Activated CD4-positive, alpha-beta T cell treated with anti-CD3 and anti-CD28 coated beads, Interleukin-2, amount 50 U/mL, for 48 hours (primary cell): Measurements from ENCODE around the gene SCLY.

Experiments used
- DNase-seq, 2 experiments: peaks; one replicate each; pipeline ENCODE4 v3.0.0-alpha.2; 2020

Gene SCLY

DNA sequence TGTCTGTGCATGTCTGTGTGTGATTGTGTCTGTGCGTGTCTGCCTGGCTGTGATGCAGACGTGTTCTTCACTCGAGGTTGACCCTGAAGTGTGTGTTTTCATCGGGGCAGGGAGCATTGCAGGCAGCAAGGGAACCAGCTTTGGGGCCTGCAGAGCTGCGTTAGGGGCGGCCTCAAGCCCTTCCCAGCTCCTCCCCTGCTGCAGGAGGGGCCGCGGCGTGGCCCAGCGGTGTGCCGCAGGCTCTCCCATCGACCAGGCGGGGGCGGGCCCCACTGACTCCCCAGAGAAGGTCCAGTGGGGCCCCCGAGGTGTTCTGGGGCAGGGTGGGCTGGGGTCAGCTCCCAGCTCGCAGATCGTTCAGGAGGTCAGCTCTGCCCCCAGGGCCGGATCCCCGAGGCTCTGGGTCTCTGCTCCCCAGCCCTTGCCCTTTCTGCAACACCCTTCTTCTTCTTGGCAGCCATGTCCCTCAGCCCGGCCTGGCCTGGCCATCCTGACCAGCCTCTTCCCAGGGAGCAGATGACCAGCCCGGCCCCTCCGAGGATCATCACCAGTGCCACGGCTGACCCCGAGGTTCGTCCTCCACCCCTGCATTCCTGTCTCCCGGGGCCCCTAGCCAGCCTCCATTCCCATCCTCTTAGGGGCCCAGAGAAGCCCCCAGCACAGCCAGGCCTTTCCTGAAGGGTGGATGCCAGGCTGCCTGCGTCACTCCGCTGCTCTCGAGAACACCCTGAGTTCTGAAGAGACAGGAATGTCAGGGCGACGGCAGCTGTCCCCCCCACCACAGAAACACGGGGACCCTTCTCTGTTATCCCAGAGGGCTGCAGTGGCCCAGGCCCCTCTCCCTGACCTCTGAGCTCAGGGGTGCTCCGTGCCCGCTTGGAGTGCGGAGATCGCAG lies 66.6 kb downstream of the SCLY start:
- peak in 1 of 2 experiments; percentile 11 for DNase-seq

DNA sequence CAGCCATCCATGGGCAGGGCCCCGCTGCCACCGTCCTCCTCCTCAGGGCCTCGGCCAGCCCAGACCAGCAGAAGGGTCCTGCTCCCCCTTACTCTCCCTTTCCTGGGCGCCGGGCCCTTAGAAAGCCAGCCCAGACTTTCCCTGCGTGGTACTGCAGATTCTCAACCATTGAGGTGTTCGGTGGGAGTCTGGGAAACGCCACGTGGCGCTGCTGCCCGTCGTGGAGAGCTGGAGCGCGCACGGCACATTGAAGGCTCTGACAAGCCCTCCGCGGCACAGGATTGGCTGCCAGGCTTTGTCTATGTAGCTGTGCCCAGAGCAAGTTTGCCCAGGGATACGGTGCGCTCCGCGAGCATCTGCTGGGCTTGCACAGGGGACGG lies 67.2 kb downstream of the SCLY start:
- no peak for DNase-seq

DNA sequence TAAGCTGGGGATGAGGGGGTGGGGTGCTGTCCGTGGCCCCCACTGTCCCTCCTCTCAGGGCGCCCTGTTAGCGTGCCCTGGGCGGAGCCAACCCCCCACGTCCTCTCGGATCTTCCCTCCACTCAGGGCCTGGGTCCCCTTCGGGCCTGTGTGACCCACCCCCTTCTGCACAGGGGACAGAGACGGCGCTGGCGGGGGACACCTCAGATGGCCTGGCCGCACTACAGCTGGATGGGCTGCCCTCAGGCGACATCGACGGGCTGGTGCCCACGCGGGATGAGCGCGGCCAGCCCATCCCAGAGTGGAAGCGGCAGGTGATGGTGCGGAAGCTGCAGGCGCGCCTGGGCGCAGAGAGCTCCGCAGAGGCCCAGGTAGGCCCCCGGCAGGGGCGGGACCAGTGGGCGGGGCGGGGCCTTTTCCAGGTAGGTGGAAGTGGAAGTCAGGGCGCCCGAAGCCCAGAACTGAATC lies 67.8 kb downstream of the SCLY start:
- no peak for DNase-seq

DNA sequence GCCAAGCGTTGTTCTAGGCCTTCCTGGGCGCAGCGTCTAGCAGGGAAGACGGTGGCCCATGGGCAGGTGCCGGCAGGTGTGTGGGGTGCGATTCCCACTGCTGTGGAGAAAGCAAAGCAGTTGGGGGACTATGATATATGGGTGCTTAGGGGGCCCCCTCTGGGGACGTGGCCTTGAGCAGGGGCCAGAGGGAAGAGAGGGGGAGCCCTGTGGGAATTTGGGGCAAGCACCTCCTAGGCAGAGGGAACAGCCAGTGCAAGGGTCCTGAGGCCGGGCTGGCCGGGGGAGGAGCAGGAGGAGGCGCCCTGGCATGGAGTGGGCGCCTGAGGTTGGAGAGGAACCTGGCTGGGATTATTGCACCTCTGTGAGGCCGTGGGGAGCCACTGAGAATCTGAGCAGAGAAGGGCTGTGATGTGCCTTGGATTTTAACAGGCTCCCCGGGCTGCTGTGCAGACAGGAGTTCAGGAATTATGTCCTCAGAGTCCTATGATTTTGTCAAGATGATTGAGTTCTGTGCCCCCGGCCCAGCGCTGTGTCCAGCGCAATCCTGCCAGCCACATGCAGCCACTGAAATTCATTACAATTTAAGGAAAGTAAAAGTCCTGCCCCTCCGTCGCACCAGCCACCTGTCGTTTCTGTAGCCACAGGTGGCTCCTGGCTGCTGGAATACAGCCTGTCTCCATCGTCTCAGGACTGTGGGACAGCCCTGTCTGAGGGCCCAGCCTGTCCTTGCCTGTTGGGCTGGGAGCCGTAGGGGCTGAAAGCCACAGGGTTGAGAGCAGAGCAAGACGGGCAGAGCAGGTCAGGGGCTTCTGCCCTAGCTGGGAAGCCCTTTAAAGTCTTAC lies 68.6 kb downstream of the SCLY start:
- DNase-seq: no peak

DNA sequence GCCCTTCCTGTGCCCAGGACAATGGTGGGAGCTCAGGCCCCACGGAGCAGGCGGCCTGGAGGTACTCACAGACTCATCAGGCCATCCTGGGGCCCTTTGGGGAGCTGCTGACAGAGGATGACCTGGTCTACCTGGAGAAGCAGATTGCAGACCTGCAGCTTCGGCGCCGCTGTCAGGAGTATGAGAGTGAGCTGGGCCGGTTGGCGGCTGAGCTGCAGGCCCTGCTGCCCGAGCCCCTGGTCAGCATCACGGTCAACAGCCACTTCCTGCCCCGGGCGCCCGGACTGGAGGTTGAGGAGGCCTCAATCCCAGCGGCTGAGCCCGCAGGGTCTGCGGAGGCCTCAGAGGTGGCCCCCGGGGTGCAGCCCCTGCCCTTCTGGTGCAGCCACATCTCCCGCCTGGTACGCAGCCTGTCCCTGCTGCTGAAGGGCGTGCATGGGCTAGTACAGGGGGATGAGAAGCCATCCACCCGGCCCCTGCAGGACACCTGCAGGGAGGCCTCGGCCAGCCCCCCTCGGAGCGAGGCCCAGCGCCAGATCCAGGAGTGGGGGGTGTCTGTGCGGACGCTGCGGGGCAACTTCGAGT lies 69.4 kb downstream of the SCLY start:
- DNase-seq: no peak

DNA sequence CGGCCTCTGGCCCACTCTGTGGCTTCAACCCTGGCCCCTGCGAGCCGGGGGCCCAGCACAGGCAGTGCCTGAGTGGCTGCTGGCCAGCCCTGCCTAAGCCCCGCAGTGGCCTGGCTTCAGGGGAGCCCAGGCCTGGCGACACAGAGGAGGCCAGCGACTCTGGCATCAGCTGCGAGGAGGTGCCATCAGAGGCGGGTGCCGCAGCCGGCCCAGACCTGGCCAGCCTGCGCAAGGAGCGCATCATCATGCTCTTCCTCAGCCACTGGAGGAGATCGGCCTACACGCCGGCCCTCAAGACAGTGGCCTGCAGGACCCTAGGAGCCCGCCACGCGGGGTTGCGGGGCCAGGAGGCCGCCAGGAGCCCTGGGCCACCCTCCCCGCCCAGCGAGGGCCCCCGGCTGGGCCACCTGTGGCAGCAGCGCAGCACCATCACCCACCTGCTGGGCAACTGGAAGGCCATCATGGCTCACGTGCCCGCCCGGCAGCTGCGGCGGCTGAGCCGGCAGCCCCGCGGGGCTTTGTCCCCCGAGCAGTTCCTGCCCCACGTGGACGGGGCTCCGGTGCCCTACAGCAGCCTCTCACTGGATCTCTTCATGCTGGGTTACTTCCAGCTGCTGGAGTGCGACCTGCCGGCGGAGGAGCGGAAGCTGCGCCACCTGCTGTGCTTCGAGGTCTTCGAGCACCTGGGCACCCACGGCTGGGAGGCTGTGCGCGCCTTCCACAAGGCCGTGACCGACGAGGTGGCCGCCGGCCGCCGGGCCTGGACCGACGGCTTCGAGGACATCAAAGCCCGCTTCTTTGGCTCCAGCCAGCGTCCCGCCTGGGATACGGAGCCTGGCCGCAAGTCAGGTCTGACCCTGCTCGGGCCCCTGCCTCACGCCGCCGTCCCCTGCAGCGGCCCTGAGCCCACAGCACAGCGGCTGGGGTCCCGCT lies 70.2 kb downstream of the SCLY start:
- DNase-seq: no peak

DNA sequence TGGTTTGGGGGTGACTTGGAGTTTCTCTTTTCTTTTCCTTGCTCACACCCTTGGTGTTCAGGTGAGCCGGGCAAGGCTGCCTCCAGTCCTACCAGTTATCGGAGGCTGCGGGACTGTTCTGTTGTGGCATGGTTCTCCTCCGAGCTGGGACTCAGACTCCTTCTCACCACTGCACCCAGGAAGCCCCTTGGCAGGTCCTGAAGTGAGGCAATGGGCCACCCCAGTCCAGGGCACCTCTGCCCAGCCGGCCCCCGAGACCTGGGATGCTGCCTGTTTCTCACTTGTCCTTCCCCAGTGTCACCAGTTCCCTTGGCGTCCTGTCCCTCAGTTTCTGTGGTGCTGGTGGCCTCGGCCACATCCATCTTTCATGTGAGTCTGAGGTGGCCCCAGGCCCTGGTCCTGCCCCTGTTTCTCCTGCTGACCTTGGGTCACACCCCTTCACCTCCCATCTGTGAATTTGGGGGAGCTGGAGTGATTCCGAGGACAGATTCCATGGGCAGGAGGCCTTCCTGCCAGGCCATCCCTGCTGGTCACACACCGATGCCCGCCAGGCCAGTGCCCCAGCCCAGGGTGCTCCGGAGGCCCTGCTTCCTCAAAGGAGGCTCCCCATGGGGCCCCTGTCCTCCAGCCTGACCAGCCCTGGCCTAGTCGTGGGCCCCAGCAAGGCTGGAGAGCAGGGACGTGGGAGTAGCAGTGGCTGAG lies 71.1 kb downstream of the SCLY start:
- no peak for DNase-seq

DNA sequence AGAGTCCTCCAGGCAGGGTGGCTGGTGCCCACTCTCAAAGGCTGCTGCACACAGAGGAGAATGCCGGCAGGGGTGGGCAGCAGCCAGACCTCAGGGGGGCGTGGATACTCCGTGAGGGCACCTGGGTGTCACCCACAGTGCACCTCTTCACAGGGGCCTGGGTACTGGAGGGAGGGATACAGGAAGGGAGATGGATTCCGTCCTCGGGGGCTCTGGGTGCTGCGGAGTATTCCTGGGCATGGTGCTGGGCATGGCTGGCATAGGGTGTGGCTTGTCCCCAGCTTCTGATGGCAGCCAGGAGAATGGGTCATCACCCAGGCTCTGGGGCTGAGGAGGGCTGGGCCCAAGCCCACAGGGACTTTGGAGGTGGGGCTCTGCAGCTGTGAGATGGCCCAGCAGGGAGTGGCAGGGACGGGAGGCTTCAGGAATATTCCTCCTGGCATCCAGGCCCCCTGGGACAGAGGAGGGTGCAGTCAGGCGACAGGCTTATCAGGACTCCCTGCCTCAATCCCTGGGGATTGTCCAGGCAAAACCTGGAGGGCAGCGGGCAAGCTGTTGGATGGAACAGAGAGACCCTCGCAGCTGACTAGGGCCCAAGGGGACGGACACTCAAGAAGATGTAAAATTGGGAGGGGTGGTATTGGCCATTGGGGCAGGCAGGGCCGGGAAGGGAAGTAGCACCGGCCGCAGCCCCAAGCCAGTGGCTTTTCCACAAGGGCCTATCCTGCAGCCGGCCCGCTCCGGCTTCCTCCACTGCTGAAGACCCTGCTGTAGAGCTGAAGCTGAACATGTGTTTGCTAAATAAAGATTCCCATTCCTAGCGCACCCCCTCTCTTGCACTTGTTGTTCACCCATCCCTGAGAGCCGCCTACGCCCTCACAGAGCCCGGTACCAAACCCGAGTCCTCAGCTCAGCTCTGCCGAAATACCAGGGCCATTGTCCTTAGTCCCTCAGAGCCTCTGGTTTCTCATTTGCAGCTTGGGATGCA lies 72.0 kb downstream of the SCLY start:
- no peak for DNase-seq

DNA sequence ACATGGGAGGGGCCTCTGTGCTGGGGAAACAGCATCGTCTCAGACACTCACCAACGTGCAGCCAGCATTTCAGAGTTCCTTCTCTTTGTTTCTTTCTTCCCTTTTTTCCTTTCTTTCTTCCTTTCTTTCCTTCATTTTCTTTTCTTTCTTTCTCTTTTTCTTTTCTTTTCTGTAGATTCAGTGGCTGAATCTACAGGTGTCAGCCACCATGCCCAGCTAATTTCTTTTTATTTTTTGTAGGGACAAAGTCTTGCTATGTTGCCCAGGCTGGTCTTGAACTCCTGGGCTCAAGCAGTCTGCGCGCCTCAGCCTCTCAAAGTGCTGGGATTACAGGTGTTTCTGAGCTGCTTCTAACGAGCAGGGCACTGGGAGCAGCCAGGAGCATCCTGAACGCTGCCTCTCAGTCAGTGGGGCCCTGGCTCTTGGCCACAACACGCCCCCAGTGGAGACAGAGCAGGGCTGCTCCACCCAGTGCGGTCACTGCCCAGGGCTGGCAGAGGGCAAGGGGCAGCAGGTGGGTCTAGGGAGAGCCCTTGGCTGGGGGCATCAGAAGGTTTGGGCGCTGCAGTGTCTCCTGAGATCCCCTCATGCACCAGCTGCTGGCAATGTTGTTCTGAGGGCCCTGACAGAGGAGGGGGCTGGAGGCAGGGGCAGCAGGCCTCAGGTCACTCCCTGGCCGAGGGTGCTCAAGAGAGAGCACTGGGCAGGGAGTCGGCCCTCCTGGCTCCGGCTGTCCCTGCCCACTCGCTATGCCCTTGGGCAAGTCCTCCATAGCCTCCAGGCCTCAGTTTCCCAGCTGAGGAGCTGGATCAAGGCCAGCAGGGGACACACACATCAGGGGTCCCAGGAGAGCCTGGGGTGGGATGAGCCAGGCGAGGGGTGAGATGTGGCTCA lies 72.9 kb downstream of the SCLY start:
- DNase-seq: no peak

DNA sequence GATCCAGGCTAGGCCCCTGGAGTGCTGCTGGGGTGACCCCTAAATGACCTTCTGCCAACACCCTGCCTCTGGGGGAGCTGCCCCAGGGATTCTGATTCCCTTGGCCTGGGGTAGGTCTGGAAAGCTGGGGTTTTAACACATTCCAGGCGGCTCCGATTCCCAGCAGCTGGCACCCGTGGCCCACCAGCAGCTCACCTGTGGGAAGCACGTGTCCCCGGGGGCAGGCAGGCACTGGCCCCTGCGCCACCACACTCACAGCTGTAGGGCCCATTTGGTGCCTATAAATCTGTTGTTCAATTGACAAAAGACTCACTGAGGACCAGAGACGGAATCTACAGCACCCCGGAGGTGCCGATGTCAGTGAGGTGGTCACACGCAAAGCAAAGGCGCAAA lies 73.6 kb downstream of the SCLY start:
- no peak for DNase-seq

DNA sequence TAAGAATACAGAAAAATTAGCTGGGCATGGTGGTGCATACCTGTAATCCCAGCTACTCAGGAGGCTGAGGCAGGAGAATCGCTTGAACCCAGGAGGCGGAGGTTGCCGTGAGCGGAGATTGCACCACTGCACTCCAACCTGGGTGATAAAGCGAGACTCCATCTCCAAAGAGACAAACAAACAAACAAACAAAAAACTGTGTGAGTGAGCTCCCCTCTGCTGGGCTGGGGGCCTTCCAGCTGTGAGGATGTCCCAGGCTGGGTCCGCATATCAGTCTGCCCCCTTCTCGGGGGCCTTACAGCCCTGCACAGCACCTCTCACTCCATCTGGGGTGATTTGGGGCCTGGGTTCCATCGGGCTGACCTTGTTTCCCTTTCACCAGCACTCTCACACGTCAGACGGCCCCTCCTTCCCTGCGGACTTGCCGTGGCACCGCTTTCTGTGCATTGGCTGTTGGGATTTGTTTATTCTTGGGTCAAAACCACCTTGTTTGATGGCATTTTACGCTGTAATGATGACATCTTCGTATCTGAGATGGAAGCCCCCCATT lies 74.9 kb downstream of the SCLY start:
- DNase-seq: no peak

DNA sequence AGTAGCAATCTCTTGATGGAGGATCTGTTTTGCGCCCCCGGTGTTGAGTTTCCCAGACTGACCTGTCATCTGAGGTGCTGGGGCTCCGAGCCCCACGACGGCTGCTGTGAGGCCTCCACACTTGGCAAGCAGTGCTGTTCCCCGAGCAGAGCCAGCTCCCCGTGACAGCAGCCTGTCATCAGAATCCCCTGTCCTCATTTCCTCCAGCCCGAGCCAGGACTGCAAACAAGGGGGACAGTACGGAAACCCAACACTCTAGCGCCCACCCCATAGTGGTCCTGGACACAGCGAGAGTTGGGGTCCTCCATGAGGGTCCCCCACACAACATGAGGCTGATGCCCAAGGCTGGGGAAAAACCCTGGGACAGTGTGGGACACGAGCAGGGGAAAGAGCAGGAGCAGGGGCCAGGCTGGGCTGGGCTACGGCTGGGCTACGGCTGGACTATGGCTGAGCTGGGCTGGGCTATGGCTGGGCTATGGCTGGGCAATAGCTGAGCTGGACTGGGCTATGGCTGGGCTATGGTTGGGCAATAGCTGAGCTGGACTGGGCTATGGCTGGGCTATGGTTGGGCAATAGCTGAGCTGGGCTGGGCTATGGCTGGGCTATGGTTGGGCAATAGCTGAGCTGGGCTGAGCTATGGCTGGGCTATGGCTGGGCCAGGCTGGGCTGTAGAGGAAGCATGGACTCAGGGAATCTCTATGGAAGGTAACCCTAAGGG lies 76.2 kb downstream of the SCLY start:
- DNase-seq: no peak

DNA sequence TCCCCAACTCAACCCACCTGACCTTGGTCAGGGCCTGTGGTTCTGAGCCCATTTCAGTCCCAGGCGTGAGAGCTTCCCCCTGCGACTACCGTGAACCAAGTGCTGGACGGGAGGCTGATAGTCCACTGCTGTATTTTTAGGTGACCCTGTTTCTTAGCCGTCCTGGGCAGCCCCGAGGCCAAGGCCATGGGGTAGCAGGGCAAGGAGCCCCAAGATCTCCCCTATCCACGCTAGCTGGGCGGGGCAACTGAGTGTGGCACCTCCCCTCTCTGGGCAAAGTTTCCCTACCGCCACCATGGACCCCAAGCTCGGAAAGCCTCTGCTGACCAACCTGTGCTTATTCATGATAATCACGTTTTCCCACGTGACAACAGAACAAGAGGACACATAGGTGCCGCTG lies 77.1 kb downstream of the SCLY start:
- no peak for DNase-seq

DNA sequence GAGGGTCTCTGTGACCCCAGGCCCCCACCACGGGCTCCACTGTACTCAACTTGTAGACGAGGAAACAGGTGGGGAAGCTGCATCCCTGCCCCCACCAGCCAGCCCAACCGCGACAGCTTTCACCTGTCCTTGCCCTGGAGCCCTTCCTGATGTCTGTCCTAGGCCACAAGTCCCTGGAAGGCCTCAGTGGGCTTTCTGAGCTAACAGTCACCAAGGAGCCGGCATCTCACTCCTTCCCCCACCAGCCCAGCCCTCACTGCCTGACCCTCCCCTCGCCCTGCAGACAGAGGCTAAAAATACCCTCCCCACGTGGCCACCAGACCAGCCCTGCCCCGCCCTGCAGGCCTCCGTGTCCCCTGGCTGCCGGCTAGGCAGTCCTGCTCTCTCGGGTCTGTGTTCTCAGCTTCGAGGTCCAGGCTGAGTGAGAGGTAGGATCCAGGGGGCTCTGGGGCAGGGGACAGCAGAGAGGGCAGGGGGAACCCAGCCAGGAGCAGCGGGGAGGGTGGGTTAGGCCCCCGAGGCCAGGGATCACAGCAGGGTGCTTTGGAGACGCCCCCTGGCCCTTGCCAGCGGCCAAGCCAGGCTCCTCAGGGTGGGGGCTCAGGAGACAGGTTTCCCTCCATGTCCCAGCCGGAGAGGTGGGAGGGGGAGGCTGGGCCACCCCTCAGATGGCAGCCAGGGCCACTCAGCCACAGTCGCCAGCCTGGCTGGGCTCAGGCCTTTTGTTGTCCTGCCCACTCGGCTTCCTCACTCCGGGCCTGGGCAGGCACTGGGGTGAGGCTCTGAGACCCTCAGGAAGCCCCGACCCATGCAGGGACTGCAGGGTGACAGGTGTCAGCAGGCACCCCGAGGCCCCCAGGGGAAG lies 77.8 kb downstream of the SCLY start, which contains the start of gene KLHL30:
Gene KLHL30 (plus strand): TSS at position 338 of the 865 bp plus-strand sequence. CDS start 2,087 bp downstream, outside the sequence.
- no peak for DNase-seq

DNA sequence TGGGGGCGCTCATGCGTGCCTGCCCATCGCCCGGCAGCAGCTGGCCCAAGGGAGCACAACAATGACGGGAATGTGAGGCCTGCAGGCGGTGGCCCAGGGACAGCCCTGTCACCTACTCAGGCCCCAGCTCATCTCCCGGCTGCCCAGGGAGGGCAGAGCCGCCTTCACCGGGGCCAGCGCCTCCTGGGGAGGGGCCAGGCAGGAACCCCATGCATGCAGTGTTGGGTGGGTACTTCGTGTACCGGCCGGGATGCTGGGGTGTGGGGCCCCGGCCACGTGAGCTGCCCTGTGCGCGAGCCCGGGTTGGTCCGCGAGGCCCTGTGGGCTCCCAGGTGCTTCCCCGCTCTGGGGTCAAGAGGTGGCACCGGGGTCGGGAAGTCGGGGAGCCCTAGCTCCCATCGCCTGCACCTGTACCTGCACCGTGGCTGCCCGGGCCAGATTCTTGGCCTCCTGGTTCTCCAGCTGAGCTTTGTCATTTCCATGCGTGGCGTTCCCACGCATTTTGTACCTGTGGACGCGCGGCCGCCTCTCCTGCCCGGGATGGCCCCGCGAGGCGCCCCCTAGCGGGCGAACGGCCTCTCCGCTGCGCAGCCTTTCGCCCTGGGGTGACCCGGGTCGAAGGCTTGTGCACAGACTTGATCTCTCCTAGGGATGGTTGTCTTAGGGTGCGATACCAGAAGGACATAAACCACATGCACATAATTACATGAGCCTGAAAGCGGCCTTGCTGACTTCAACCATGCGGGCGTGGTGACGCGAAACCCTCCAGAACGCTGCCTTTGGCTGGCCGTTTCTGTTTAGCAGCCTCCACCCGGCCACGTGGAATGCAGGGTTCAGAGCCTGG lies 78.6 kb downstream of the SCLY start:
- peak; percentile 34 to 47 for DNase-seq

DNA sequence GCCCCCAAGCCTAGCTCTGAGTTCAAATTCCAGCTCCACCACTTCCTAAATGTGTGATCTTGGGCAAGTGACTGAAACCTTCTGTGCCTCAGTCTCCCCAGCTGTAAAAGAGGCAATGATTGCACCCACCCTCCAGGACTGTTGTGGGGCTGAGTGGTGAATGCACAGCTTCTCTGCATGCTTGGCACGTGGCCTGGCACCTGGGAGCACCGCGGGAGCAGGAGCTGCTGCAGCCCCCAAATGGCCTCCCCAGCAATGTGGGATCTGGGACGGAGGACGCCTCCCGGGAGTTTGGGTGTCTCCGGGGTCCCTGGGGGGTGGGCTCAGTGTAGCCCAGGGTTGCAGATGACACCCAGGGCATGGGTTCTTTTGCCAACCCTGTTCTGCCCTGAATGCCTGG lies 79.2 kb downstream of the SCLY start:
- DNase-seq: no peak
